GM10248 (cell line): Measurements from ENCODE around the gene MRLN.

Experiments
- CTCF ChIA-PET: fragments of 300-600 bp; sonication (Branson Sonifier 250); formaldehyde crosslinking; extraction: SDS; loops from one replicate; lab custom pipeline; 2021; ENCODE audit warnings: antibody characterized with exemption; lab: Yijun Ruan, JAX
- POLR2A ChIA-PET: fragments of 350-650 bp; sonication (Branson Sonifier 250); formaldehyde crosslinking; extraction: SDS; loops from one replicate; lab custom pipeline; 2020; ENCODE audit warnings: antibody characterized with exemption; lab: Yijun Ruan, JAX
- DNase-seq: peaks from one replicate; pipeline ENCODE4 v3.0.0; 2012; ENCODE audit errors: extremely low spot score
- TF ChIP-seq, protein P1 (sequence below): IDR thresholded peaks from 2 replicates; pipeline ENCODE4 v1.5.1; 2012; ENCODE audit warnings: mild to moderate bottlenecking, low read depth; ENCODE audit errors: extremely low read depth, missing control alignments, control extremely low read depth

The MRLN gene

DNA sequence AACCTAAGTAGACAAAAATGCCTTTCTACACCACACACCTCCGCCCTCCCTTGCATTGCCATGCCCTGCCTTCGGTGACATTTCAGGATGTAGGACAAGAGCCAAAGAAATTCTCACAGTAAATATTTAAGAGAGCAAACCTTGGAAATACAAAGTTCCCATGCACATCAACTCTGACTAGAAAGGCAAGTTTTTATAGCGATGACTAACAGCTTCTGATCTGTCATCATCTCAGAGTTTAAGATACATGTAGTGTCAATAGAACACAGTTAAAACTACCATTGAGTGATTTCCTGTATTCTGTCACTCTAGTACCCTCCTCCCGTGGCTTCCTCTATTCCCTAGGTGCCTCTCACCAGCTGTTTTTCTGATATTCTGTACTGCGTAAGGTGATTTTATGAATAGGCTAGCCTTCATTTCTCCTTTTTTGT lies 64.3 kb downstream of the MRLN start:
- POLR2A ChIA-PET = no interaction called here
- CTCF ChIA-PET = interaction anchor here (1.2 to 1.3 kb wide), 2 partner anchors 12 to 25 kb away, joined by 4 to 6 read pairs; no protein-coding TSS in a partner anchor
- DNase-seq = no peak
- TF ChIP-seq, protein P1, sequence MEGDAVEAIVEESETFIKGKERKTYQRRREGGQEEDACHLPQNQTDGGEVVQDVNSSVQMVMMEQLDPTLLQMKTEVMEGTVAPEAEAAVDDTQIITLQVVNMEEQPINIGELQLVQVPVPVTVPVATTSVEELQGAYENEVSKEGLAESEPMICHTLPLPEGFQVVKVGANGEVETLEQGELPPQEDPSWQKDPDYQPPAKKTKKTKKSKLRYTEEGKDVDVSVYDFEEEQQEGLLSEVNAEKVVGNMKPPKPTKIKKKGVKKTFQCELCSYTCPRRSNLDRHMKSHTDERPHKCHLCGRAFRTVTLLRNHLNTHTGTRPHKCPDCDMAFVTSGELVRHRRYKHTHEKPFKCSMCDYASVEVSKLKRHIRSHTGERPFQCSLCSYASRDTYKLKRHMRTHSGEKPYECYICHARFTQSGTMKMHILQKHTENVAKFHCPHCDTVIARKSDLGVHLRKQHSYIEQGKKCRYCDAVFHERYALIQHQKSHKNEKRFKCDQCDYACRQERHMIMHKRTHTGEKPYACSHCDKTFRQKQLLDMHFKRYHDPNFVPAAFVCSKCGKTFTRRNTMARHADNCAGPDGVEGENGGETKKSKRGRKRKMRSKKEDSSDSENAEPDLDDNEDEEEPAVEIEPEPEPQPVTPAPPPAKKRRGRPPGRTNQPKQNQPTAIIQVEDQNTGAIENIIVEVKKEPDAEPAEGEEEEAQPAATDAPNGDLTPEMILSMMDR = no peak

DNA sequence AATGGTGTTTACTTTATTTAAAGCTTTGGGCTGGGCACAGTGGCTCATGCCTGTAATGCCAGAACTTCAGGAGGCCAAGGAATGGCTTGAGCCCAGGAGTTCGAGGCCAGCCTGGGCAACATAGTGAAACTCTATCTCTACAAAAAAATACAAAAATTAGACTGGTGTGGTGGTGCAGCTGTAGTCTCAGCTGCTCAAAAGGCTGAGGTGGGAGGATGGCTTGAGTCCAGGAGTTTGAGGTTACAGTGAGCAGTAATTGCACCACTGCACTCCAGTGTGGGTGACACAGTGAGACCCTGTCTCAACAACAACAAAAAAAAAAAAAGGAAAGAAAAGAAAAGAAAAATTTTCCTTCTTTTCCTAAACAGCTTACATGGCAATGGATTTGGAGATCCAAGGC lies 65.6 kb downstream of the MRLN start:
- POLR2A ChIA-PET = no interaction called here
- DNase-seq = no peak
- CTCF ChIA-PET = interaction anchor here (0.9 to 1.2 kb wide), 2 partner anchors 11 to 31 kb away, joined by 3 read pairs; no protein-coding TSS in a partner anchor
- TF ChIP-seq, protein P1 = no peak
